WERI-Rb-1 (cell line): Measurements from ENCODE around the gene LINC01488.

ENCODE experiments used
- DNase-seq: peaks from one replicate; pipeline ENCODE4 v3.0.0-alpha.2; 2020
- H3K27ac ChIP-seq: fragments of 250-450 bp; sonication (Bioruptor Pico); 2 replicates; pipeline ENCODE4 v1.5.1; 2020; ENCODE audit warnings: mild to moderate bottlenecking, moderate library complexity
- H3K27me3 ChIP-seq: fragments of 250-450 bp; sonication (Bioruptor Pico); 2 replicates; pipeline ENCODE4 v1.5.1; 2021; ENCODE audit warnings: mild to moderate bottlenecking, low read depth, moderate library complexity; ENCODE audit not compliant: insufficient read depth, severe bottlenecking
- H3K36me3 ChIP-seq: fragments of 250-450 bp; sonication (Bioruptor Pico); 2 replicates; pipeline ENCODE4 v1.5.1; 2020; ENCODE audit warnings: mild to moderate bottlenecking, moderate library complexity
- H3K4me3 ChIP-seq: 2 replicates; pipeline ENCODE4 v1.5.1; 2011; ENCODE audit warnings: low read depth, mild to moderate bottlenecking, control low read depth, low read length
- H3K9me3 ChIP-seq: fragments of 250-450 bp; sonication (Bioruptor Pico); 2 replicates; pipeline ENCODE4 v1.5.1; 2021; ENCODE audit warnings: mild to moderate bottlenecking, moderate library complexity; ENCODE audit not compliant: severe bottlenecking
- TF ChIP-seq, protein P1 (sequence below): IDR thresholded peaks from 2 replicates; pipeline ENCODE4 v1.5.1; 2011; ENCODE audit warnings: low read depth, mild to moderate bottlenecking, control low read depth, inconsistent platforms, low read length

The LINC01488 gene

DNA sequence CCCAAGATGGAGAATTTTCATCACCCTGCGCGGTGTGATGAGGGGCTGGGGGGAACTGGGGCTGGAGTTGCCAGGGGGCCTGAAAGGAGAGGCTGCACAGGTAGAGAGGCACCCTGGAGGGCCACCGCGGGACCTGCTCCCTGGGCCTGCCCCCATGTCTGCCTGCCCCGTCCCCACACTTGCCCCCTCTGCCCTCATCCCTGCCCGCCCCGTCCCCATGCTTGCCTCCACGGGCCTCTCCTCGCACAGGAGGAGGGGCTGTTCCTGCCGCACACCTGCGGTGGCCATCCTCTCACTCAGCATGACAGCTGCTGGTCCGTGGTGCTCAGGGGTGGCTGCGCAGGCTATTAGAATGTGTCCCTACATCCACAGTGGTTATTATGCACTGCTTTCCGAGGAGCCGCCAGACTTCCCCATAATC is 43.5 kb downstream of the LINC01488 start:
- no peak for DNase-seq
- H3K27me3 ChIP-seq: peaks cover 53% of the 10 kb centered on the region
- H3K4me3 ChIP-seq: no peak overlapping the region
- no peak overlapping the region for H3K27ac ChIP-seq
- peaks cover 2% of the 10 kb centered on the region for H3K9me3 ChIP-seq
- H3K36me3 ChIP-seq: no peaks in the 10 kb centered on the region
- TF ChIP-seq, protein P1, sequence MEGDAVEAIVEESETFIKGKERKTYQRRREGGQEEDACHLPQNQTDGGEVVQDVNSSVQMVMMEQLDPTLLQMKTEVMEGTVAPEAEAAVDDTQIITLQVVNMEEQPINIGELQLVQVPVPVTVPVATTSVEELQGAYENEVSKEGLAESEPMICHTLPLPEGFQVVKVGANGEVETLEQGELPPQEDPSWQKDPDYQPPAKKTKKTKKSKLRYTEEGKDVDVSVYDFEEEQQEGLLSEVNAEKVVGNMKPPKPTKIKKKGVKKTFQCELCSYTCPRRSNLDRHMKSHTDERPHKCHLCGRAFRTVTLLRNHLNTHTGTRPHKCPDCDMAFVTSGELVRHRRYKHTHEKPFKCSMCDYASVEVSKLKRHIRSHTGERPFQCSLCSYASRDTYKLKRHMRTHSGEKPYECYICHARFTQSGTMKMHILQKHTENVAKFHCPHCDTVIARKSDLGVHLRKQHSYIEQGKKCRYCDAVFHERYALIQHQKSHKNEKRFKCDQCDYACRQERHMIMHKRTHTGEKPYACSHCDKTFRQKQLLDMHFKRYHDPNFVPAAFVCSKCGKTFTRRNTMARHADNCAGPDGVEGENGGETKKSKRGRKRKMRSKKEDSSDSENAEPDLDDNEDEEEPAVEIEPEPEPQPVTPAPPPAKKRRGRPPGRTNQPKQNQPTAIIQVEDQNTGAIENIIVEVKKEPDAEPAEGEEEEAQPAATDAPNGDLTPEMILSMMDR: no peak

DNA sequence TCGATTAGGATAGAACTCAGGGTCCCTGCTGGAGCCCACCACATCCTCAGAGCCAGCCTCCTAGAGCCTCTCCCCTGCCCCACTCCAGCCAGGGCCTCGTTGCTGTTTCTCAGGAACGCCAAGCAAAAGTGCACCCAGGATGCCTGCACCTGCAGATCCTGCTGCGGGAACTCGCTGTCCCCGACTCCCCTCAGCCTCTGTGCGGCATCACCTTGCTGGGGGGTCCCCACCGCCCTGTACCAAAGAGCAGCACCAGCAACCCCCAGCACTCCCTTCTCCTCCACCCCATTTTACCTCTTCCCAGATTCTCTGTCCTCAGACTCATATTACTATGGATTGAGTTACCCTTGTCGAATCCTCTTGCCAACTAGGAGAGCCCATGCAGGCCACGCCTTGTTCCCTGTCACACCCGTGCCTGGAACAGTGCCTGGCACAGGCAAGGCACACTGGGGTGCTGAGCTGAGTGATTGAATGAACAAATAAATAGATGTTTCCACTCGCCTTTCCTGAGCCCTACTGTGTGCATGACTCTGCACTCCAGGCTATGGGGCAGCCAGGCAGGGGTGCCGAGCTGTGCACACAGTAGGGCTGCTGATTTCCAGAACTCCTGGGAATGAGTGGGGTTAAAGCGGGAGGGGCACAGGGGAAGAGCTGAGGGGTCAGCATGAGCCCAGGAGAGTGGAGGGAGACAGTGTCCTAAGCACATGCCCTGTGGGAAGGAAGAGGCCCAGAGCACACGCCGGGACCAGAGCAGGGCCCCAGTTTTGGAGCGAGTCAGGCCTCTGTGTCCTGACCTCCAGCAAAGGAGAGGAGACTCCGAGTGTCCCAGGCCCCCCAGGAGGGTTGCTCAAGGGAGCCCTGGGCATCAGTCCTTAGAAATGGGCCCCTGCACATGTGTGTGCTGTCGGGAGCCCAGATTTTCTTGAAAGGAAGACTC is 44.3 kb downstream of the LINC01488 start:
- DNase-seq: no peak
- TF ChIP-seq, protein P1: no peak
- H3K4me3 ChIP-seq: no peak overlapping the region
- H3K27ac ChIP-seq: no peak overlapping the region
- peaks cover 2% of the 10 kb centered on the region for H3K9me3 ChIP-seq
- peaks cover 59% of the 10 kb centered on the region for H3K27me3 ChIP-seq
- no peaks in the 10 kb centered on the region for H3K36me3 ChIP-seq

DNA sequence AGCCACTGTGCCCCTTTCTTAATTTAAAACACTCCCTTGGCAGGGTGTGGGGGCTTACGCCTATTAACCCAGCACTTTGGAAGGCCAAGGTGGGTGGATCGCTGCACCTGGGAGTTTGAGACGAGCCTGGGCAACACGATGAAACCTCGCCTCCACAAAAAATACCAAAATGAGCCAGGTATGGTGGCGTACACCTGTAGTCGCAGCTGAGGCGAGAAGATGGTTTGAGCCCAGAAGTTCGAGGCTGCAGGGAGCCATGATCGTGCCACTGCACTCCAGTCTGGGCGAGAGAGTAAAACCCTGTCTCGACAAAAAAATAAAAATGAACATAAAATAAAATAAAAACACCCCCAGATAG is 45.0 kb downstream of the LINC01488 start:
- H3K27me3 ChIP-seq: peaks cover 65% of the 10 kb centered on the region
- TF ChIP-seq, protein P1: no peak
- no peak overlapping the region for H3K27ac ChIP-seq
- H3K4me3 ChIP-seq: no peak overlapping the region
- no peak for DNase-seq
- H3K36me3 ChIP-seq: no peaks in the 10 kb centered on the region
- peaks cover 2% of the 10 kb centered on the region for H3K9me3 ChIP-seq

DNA sequence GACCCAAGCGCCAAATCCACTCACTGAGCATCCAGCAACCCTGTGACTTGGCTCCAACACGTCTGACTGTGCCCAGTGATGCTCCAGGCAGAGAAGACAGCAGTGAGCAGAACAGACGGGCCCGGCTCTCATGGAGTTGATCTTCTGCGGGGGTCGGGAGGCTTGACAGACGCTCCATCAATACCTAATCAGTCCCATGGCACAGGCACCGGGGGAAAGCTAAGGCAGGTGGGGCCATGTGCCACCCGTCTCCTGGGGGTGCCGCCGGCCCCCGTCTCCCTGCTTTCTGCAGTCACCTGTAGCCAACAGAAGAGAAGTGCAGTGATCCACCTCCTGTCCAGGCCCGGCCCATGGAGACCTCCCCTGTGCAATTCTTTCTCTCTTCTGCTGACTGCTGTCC is 47.5 kb downstream of the LINC01488 start:
- peaks cover 2% of the 10 kb centered on the region for H3K9me3 ChIP-seq
- TF ChIP-seq, protein P1: no peak
- DNase-seq: no peak

DNA sequence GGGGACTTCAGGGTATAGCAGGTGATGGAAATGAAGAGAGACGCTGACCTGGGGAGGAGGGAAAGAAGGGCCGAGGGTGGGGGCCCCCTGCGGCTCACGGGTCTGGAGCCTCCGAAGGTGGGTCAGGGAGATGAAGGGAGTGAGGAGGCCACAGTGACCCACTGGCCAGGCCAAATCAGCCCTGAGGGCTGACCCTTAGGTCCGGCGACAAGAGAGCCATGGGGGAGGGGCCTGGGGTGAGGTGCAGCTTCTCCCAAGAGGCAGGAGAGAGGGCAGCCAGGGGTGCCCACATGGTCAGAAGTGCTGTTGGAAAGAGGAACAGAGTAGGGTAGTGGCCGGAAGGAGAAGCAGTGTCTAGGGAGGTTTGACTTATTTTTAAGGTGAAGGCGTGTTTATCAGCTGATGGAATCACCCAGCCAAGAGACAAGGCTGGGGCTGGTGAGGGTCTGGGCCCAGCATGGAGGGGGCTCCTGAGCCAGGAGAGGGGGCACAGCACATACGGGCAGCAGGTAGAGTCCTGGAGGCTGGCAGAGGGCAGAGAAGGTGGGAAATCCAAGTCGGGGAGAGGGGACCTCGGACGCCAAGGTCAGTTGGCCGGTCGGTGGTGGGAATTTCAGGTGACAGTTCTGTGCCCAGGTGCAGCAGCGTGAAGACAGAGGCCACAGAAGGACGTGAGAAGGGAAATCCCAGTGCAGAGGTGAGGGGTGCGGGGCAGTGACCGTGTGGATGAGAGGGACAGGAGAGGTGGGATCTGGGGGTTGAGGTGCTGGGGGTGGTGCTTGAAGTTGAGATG is 49.0 kb downstream of the LINC01488 start:
- Histone ChIP-seq H3K4me3 (no peak overlapping the region), H3K9me3 (peaks cover 2% of the 10 kb centered on the region), H3K36me3 (no peaks in the 10 kb centered on the region), H3K27ac (no peak overlapping the region), H3K27me3 (peaks cover 68% of the 10 kb centered on the region)
- DNase-seq: no peak
- TF ChIP-seq, protein P1: no peak

More for the DNA sequence above, 47.5 kb downstream of the LINC01488 start:
- Histone ChIP-seq H3K4me3 (no peak overlapping the region), H3K27me3 (peaks cover 76% of the 10 kb centered on the region), H3K36me3 (no peaks in the 10 kb centered on the region), H3K27ac (no peak overlapping the region)
